ENCODE measurements around the gene ZBTB45.

DNA sequence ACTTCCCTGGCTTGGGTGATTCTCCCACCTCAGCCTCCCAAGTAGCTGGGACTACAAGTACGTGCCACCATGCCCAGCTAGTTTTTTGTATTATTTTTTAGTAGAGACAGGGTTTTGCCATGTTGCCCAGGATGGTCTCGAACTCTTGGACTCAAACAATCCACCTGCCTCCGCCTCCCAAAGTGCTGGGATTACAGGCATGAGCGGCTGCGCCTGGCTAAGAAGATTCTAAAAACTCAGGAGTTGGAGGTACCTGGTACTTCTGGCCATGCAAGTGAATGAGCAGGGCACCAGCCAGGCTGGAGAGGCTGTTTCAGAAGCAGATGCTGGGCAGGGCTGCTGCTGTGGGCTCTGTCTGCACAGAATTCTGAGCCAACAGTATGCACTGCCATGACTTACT is 47.4 kb upstream of the ZBTB45 start:
- TF ChIP-seq EZH2 (IDR thresholded peaks at IDR 0.05; ENCODE audit: borderline replicate concordance) (no peak), EZH2phosphoT487 (IDR thresholded peaks at IDR 0.05; ENCODE audit: low read depth, severe bottlenecking, unreplicated experiment) (no peak)
- TF ChIP-seq, protein P1, sequence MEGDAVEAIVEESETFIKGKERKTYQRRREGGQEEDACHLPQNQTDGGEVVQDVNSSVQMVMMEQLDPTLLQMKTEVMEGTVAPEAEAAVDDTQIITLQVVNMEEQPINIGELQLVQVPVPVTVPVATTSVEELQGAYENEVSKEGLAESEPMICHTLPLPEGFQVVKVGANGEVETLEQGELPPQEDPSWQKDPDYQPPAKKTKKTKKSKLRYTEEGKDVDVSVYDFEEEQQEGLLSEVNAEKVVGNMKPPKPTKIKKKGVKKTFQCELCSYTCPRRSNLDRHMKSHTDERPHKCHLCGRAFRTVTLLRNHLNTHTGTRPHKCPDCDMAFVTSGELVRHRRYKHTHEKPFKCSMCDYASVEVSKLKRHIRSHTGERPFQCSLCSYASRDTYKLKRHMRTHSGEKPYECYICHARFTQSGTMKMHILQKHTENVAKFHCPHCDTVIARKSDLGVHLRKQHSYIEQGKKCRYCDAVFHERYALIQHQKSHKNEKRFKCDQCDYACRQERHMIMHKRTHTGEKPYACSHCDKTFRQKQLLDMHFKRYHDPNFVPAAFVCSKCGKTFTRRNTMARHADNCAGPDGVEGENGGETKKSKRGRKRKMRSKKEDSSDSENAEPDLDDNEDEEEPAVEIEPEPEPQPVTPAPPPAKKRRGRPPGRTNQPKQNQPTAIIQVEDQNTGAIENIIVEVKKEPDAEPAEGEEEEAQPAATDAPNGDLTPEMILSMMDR (IDR thresholded peaks at IDR 0.05; ENCODE audit: poor library complexity) = no peak

All from hepatocyte (in vitro differentiated cells).